HL-60 (cell line): ENCODE data around the gene NCCRP1.

Experiments
- DNase-seq, 2 experiments: peaks; one replicate each; pipeline ENCODE4 v3.0.0-alpha.2; 2010 to 2020; ENCODE audit warnings: low read depth in 1 of 2, low spot score in 1 of 2
- H3K27ac ChIP-seq: fragments of 250-450 bp; sonication (Bioruptor Pico); replicated peaks from 2 replicates; pipeline ENCODE4 v1.5.1; 2020; ENCODE audit warnings: mild to moderate bottlenecking, moderate library complexity
- H3K27me3 ChIP-seq: fragments of 250-450 bp; sonication (Bioruptor Pico); 2 replicates; pipeline ENCODE4 v1.5.1; 2021; ENCODE audit warnings: mild to moderate bottlenecking, moderate library complexity; ENCODE audit not compliant: insufficient read depth, poor library complexity, severe bottlenecking
- H3K4me3 ChIP-seq: replicated peaks from 2 replicates; pipeline ENCODE4 v1.5.1; 2011; ENCODE audit warnings: mild to moderate bottlenecking, control low read depth, low read length; ENCODE audit not compliant: insufficient read depth
- GABPA ChIP-seq: IDR thresholded peaks from 2 replicates; pipeline ENCODE4 v1.6.1; 2012; ENCODE audit warnings: low read depth
- POLR2AphosphoS5 ChIP-seq: IDR thresholded peaks from 2 replicates; pipeline ENCODE4 v1.6.1; 2012; ENCODE audit warnings: low read depth
- SPI1 ChIP-seq: IDR thresholded peaks from 2 replicates; pipeline ENCODE4 v1.6.1; 2012; ENCODE audit warnings: low read depth, mild to moderate bottlenecking, borderline replicate concordance
- TF ChIP-seq, protein P1 (sequence below): IDR thresholded peaks from one replicate; pipeline ENCODE4 v1.5.1; 2011; ENCODE audit warnings: low read length, control low read depth, inconsistent platforms; ENCODE audit not compliant: insufficient read depth
- TF ChIP-seq, protein P2 (sequence below): IDR thresholded peaks from 2 replicates; pipeline ENCODE4 v1.6.1; 2012; ENCODE audit warnings: low read depth; ENCODE audit not compliant: insufficient replicate concordance

The NCCRP1 gene

DNA sequence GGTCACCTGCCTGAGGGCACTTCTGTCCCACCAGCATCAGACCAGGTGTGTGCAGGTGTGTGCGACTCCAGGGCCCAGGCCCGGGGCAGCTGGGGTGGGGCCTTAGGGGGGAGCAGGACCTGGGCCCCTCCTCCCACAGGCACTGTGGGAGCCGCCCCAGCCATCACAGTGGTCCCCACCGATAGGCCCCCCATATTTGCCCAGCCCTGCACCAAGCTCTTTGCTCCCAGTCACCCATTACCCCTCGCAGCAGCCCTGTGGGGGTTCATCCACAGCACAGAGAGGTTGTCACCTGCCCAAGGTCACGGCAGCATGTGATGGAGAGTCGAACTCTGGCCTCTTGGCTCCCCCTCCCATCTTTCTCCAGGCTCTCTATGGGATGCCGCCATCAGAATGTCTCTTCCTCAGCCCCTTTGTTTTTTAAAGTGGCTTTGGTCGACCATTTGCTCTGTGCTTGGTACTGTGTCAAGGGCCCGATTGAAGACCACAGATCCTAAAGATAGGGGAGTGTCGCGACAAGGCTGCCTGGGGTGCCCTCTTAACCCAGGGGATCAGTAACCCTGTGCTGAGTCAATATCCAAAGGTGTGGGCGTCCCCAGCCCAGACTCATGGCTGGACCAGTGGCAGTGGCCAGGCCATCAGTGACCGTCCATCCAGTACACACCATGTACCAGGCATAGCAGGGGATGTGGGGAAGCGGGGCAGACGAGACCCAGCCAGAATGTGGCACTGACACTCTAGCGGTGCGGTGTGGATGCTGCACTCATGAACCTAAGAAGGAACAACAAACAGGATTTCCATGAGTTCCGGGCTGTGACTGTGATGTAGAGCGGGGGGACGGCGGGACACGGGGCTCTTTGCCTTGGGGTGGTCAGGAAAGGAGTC is 28.3 kb upstream of the NCCRP1 start:
- H3K27ac ChIP-seq: no peak overlapping the region
- H3K4me3 ChIP-seq: no peak overlapping the region
- no peak for DNase-seq
- TF ChIP-seq, protein P1, sequence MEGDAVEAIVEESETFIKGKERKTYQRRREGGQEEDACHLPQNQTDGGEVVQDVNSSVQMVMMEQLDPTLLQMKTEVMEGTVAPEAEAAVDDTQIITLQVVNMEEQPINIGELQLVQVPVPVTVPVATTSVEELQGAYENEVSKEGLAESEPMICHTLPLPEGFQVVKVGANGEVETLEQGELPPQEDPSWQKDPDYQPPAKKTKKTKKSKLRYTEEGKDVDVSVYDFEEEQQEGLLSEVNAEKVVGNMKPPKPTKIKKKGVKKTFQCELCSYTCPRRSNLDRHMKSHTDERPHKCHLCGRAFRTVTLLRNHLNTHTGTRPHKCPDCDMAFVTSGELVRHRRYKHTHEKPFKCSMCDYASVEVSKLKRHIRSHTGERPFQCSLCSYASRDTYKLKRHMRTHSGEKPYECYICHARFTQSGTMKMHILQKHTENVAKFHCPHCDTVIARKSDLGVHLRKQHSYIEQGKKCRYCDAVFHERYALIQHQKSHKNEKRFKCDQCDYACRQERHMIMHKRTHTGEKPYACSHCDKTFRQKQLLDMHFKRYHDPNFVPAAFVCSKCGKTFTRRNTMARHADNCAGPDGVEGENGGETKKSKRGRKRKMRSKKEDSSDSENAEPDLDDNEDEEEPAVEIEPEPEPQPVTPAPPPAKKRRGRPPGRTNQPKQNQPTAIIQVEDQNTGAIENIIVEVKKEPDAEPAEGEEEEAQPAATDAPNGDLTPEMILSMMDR: no peak
- TF ChIP-seq POLR2AphosphoS5: no peak
- TF ChIP-seq GABPA: no peak
- no peak for TF ChIP-seq SPI1
- TF ChIP-seq, protein P2, sequence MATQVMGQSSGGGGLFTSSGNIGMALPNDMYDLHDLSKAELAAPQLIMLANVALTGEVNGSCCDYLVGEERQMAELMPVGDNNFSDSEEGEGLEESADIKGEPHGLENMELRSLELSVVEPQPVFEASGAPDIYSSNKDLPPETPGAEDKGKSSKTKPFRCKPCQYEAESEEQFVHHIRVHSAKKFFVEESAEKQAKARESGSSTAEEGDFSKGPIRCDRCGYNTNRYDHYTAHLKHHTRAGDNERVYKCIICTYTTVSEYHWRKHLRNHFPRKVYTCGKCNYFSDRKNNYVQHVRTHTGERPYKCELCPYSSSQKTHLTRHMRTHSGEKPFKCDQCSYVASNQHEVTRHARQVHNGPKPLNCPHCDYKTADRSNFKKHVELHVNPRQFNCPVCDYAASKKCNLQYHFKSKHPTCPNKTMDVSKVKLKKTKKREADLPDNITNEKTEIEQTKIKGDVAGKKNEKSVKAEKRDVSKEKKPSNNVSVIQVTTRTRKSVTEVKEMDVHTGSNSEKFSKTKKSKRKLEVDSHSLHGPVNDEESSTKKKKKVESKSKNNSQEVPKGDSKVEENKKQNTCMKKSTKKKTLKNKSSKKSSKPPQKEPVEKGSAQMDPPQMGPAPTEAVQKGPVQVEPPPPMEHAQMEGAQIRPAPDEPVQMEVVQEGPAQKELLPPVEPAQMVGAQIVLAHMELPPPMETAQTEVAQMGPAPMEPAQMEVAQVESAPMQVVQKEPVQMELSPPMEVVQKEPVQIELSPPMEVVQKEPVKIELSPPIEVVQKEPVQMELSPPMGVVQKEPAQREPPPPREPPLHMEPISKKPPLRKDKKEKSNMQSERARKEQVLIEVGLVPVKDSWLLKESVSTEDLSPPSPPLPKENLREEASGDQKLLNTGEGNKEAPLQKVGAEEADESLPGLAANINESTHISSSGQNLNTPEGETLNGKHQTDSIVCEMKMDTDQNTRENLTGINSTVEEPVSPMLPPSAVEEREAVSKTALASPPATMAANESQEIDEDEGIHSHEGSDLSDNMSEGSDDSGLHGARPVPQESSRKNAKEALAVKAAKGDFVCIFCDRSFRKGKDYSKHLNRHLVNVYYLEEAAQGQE: no peak
- no peaks in the 10 kb centered on the region for H3K27me3 ChIP-seq

DNA sequence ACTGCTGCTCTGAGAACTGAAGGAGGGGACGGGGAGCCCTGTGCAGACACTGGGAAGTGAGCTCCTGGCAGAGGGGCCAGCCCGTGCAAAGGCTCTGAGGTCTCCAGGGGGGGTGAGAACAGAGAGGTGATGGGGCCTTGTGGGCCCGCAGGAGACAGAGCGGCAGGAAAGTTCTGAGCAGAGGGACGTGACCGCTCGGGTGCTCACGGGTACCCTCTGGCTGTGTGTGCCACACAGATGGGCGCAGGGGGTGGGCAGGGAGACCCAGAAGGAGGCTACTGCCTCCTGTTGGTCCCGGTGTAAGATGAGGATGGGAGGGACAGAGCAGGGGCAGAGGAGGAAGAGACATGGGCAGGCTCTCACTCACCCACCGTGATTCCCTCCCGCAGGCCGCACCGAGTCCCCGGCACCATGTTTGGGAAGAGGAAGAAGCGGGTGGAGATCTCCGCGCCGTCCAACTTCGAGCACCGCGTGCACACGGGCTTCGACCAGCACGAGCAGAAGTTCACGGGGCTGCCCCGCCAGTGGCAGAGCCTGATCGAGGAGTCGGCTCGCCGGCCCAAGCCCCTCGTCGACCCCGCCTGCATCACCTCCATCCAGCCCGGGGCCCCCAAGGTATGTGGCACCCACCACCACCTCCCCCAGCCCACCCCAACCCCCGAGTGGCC is 27.5 kb upstream of the NCCRP1 start:
- H3K27me3 ChIP-seq: no peaks in the 10 kb centered on the region
- DNase-seq: no peak
- H3K4me3 ChIP-seq: no peak overlapping the region
- TF ChIP-seq, protein P1: no peak
- TF ChIP-seq SPI1 (no peak), POLR2AphosphoS5 (no peak), GABPA (no peak)
- TF ChIP-seq, protein P2: no peak
- no peak overlapping the region for H3K27ac ChIP-seq

DNA sequence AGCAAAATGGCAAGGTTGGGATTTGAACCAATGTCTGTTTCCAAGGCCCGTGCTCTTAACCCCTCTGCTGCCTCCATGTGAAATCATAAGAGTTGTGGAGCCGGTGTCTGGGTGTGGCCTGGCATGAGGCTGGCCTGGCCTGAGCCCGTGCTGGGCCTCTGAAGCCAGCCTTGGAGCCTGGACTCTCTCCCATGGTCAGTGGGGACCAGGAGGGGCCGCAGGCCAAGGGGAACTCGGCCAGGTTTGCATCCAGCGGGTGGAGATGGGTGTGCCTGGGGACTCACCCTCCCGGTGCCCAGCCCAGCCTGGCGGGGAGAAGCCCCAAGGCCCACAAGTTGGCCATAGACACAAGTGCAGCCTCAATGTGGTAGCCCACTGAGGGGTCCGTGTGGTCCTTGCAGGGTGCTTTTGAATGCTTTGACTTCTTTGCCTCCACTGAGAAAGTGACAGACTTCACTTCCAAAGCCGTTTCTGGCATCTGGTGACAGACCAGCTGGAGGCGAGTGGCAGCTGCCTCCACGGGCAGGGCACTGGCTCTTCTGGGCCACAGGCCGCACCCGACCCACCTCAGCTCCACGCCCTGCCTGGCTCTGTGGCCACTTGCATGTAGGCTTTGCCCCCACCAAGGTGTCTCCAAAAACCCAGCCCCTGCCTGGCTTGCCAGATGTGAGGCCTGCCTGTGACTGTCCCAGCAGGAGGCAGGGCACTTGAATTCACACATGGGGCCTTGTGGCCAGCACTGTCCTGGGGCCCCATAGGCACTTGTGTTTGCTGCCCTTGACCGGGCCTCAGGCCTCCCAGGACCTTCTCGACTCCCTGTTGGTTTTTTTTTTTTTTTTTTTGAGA is 26.2 kb upstream of the NCCRP1 start:
- TF ChIP-seq GABPA (no peak), POLR2AphosphoS5 (no peak), SPI1 (no peak)
- TF ChIP-seq, protein P1: no peak
- TF ChIP-seq, protein P2: no peak
- Histone ChIP-seq H3K27ac (no peak overlapping the region), H3K27me3 (no peaks in the 10 kb centered on the region), H3K4me3 (no peak overlapping the region)
- no peak for DNase-seq
